Astrocyte of the cerebellum (primary cell): ENCODE data around the gene NHLH1.

Experiments
- DNase-seq: peaks from one replicate; pipeline ENCODE4 v3.0.0-alpha.2; 2011; ENCODE audit warnings: low read depth
- H3K4me3 ChIP-seq: 2 replicates; pipeline ENCODE4 v1.5.1; 2011; ENCODE audit warnings: mild to moderate bottlenecking, low read depth, low read length, moderate library complexity
- in situ Hi-C: cut with HindIII; loops from 2 replicates; pipeline ENCODE4 v1.10.0; 2017; ENCODE audit warnings: low sequenced_read_pairs
- TF ChIP-seq, protein P1 (sequence below): IDR thresholded peaks from 2 replicates; pipeline ENCODE4 v1.5.1; 2012; ENCODE audit warnings: low read length, low read depth, moderate library complexity, mild to moderate bottlenecking; ENCODE audit errors: missing control alignments

NHLH1 gene

DNA sequence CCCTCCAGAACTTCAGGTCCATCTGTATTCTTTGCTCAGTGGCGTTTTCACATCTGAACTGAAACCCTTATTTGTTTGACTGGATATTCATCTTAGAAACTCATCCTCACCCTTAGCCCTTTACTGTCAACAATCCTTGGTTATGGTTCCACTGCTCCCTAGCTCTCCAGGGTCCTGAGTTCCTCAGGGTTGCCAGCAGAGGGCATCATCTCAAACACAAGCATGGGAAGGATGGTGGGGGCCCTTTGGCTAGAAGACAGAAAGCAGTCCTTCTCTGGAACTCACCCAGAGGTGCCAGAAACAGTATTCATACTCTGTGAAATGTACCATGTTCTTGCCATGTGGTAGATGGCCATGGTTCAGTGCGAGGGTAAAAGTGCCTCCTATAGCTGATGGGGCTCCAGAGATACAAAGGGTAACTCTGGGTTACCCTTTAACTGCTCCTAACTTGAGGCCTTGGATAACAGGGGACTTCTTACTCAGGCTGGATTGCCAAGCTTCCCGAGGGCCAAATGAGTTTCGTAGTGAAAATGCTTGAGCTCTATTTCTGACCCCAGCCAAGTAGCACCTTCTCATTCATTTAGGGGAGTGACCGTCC lies 12.4 kb upstream of the NHLH1 start:
- in situ Hi-C loops: no loop called here
- TF ChIP-seq, protein P1, sequence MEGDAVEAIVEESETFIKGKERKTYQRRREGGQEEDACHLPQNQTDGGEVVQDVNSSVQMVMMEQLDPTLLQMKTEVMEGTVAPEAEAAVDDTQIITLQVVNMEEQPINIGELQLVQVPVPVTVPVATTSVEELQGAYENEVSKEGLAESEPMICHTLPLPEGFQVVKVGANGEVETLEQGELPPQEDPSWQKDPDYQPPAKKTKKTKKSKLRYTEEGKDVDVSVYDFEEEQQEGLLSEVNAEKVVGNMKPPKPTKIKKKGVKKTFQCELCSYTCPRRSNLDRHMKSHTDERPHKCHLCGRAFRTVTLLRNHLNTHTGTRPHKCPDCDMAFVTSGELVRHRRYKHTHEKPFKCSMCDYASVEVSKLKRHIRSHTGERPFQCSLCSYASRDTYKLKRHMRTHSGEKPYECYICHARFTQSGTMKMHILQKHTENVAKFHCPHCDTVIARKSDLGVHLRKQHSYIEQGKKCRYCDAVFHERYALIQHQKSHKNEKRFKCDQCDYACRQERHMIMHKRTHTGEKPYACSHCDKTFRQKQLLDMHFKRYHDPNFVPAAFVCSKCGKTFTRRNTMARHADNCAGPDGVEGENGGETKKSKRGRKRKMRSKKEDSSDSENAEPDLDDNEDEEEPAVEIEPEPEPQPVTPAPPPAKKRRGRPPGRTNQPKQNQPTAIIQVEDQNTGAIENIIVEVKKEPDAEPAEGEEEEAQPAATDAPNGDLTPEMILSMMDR: peak; percentile 72
- no peak overlapping the region for H3K4me3 ChIP-seq
- no peak for DNase-seq

DNA sequence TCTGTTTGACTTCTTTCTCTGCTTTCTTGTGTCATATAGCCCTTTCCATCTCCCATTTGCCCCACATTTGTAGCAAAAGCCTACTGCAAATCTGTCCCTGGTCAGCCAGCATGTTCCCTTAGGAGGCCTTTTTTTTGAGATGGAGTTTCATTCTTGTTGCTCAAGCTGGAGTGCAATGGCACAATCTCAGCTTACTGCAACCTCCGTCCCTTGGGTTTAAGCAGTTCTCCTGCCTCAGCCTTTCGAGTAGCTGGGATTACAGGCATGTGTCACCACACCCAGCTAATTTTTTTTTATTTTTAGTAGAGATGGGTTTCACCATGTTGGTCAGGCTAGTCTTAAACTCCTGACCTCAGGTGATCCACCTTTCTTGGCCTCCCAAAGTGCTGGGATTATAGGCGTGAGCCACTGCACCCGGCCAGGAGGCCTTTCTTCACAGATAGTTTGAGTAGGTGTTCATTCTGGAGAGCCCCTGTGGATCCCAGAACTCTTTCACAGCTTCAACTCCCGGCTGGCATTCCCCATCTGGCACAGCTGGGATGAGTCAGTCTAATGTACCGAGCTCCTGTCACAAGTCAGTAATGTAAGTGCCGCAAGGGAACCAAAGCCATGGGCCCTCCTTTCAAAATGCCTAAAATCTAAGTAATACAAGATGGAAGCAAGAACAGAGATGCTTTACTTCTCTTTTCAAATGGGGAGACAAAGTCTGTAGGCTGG lies 9.4 kb upstream of the NHLH1 start:
- no peak for DNase-seq
- in situ Hi-C loops: no loop called here
- H3K4me3 ChIP-seq: no peak overlapping the region
- TF ChIP-seq, protein P1: no peak

DNA sequence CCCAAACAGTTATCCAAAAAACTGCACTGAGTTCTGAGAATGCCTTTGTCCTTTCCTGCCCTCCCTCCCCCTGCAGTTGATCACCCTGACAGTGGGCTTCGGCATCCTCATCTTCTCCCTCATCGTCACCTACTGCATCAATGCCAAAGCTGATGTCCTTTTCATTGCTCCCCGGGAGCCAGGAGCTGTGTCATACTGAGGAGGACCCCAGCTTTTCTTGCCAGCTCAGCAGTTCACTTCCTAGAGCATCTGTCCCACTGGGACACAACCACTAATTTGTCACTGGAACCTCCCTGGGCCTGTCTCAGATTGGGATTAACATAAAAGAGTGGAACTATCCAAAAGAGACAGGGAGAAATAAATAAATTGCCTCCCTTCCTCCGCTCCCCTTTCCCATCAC lies 8.8 kb upstream of the NHLH1 start:
- no peak for DNase-seq
- no peak overlapping the region for H3K4me3 ChIP-seq
- TF ChIP-seq, protein P1: no peak
- in situ Hi-C loops: no loop called here

DNA sequence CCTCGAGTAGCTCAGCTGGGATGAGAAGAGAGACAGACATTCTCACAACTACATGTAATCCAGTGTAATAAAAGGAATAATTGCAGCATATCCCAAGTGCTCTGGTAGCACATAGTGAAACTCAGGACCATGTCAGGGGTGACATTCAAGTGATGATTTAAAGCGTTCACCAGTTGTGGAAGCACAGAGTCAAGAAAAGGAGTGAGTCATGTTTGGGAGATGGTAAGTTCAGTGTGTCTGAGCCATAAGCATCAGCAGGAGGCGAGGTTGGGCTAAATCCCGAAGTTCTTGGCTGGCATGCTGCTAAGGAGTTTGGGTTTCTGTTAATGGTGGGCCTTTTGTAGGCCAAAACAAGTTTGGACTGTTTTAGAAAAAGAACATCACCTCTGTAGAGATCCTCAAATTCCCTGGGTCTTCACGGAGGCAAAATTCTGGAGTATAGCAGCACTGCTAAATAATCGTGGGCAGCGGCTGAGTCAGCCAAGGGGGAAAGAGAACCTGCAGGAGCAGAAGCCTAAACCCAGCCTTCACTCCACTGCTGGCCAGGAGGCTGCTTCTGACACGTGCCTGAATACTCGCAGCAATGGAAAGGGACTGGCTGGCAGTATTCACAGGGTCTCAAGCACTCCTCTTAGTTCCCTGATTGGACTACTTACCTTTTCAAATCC lies 7.2 kb upstream of the NHLH1 start:
- TF ChIP-seq, protein P1: peak; percentile 7
- no peak overlapping the region for H3K4me3 ChIP-seq
- in situ Hi-C loops: no loop called here
- DNase-seq: peak; percentile 19

DNA sequence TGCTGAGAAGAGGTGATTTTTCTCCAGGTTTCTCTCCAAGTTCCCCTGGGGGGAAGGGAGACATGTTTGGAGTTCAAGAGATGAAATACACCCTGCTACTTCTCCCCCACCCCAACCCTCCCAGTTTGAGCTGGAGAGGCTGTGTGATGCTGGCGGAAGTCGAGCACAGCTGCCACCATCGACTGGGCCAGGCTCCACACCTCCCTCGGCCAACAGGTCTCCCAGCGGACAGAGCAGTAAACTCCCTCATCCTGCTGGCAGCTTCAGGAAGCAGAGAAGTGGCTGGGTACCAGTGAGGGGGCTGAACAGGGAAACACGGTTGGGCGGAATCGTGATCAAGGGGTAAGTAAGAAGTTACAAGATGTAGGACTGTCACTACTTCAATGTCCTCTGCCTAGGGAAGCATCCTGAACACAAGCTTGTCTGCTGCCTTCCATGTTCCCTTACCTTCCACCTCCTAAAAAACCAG lies 6.6 kb upstream of the NHLH1 start:
- TF ChIP-seq, protein P1: no peak
- H3K4me3 ChIP-seq: no peak overlapping the region
- in situ Hi-C loops: no loop called here

DNA sequence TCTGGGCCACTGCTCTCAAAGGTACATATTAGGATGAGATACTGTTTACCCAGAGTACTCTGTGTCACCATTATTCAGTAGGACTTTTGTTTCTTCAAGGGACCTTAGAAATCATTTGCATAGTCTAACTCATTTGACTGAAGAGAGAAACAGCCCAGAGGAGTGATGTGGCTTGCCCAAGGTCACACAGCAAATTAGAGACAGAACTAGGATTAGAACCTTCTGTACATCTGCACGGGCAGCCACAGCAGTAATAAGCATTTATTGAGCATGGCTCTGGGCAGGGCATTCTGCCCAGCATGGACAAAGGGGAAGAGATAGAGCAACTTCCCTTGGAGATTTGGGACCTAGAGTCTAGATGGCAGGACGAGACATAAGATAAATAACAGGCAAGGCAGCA lies 5.7 kb upstream of the NHLH1 start:
- DNase-seq: no peak
- TF ChIP-seq, protein P1: no peak
- in situ Hi-C loops: no loop called here
- no peak overlapping the region for H3K4me3 ChIP-seq

More for the DNA sequence above, 6.6 kb upstream of the NHLH1 start:
- no peak for DNase-seq
